Thymus (tissue), 11 donors: ENCODE data around the gene ABCB6. TPM values are rescaled to one million over a fixed set of nuclear protein-coding genes. Genes with fewer than 3 reads are reported as not detected.
A peak's percentile ranks its signal among the peaks of the same experiment; 100 is the strongest.
"Not testable (repeated sequence)": the region's sequence is repeated elsewhere in the genome, so short reads cannot be mapped to it uniquely, and the experiment has no call there.

Source experiments
- DNase-seq, 9 donors: peaks; one replicate each; pipeline ENCODE4 v3.0.0-alpha.2; 2013; ENCODE audit warnings: low spot score in 9 of 9, low read depth in 6 of 9, missing footprints in 1 of 9
- H3K27ac ChIP-seq, 2 donors: one replicate each; pipeline ENCODE4 v1.5.1; 2013; ENCODE audit warnings: control low read depth in 1 of 2, low read depth in 1 of 2, low read length in 1 of 2, mild to moderate bottlenecking in 1 of 2, moderate library complexity in 1 of 2
- H3K27me3 ChIP-seq, 2 donors: one replicate each; pipeline ENCODE4 v1.5.1; 2013; ENCODE audit warnings: low read length in 1 of 2; ENCODE audit not compliant: control insufficient read depth in 2 of 2, insufficient read depth in 1 of 2
- H3K36me3 ChIP-seq, 2 donors: one replicate each; pipeline ENCODE4 v1.5.1; 2013; ENCODE audit warnings: low read length in 1 of 2, mild to moderate bottlenecking in 1 of 2, moderate library complexity in 1 of 2; ENCODE audit not compliant: control insufficient read depth in 2 of 2, insufficient read depth in 2 of 2
- H3K4me1 ChIP-seq, 2 donors: one replicate each; pipeline ENCODE4 v1.5.1; 2013; ENCODE audit warnings: low read length in 2 of 2; ENCODE audit not compliant: control insufficient read depth in 2 of 2, insufficient read depth in 2 of 2
- H3K4me3 ChIP-seq, 2 donors: one replicate each; pipeline ENCODE4 v1.5.1; 2013; ENCODE audit warnings: low read length in 2 of 2, control low read depth in 1 of 2, mild to moderate bottlenecking in 1 of 2
- H3K9me3 ChIP-seq, 2 donors: one replicate each; pipeline ENCODE4 v1.5.1; 2013; ENCODE audit warnings: low read length in 1 of 2, mild to moderate bottlenecking in 1 of 2; ENCODE audit not compliant: control insufficient read depth in 2 of 2, insufficient read depth in 1 of 2
- WGBS: extraction: QIAGEN DNeasy Blood & Tissue Kit; methylation state at CpG from one replicate; pipeline ENCODE4 v1.1.7; 2013; 5-methylcytosine and 5-hydroxymethylcytosine counted together
- polyA plus RNA-seq: library from polyadenylated mRNA; stranded (reverse); fragments of 200-250 nt; gene quantifications from one replicate; pipeline ENCODE4 v1.2.3, GENCODE V29; 2013
- total RNA-seq: library from RNA; stranded (reverse); fragments of 120-200 nt; gene quantifications from one replicate; pipeline ENCODE4 v1.2.4, GENCODE V29; 2013
- donor health status: healthy.

Gene ABCB6
- total and polyA plus RNA-seq, 2 donors: 8.2 to 29.3 TPM

- H3K9me3 ChIP-seq: peaks cover 0 to 3% of the 10 kb centered on the region in 2 donors
- H3K27ac ChIP-seq: no peak overlapping the region
- DNase-seq: no peak
- peaks cover 6 to 36% of the 10 kb centered on the region in 2 donors for H3K4me1 ChIP-seq
- H3K4me3 ChIP-seq: no peak overlapping the region
- WGBS: 96% methylated on average over 5 of the region's 5 CpGs
- H3K27me3 ChIP-seq: no peaks in the 10 kb centered on the region
- peaks cover 22 to 27% of the 10 kb centered on the region in 2 donors for H3K36me3 ChIP-seq
Measured at GRCh38 chr2:219205165-219205538, 13.6 kb downstream of the ABCB6 start.

- Histone ChIP-seq H3K27me3 (no peaks in the 10 kb centered on the region), H3K4me1 (peaks cover 6 to 31% of the 10 kb centered on the region in 2 donors), H3K27ac (no peak overlapping the region), H3K36me3 (peaks cover 17 to 21% of the 10 kb centered on the region in 2 donors), H3K9me3 (peaks cover 0 to 3% of the 10 kb centered on the region in 2 donors), H3K4me3 (no peak overlapping the region)
- WGBS: 96% methylated on average over 7 of the region's 7 CpGs
- DNase-seq: no peak
Measured at GRCh38 chr2:219204425-219205164, 14.2 kb downstream of the ABCB6 start.

- not testable (repeated sequence) for H3K27me3 ChIP-seq, H3K27ac ChIP-seq, H3K36me3 ChIP-seq, H3K4me1 ChIP-seq, H3K9me3 ChIP-seq, DNase-seq, H3K4me3 ChIP-seq
- WGBS: 91% methylated on average over 20 of the region's 21 CpGs
Measured at GRCh38 chr2:219201331-219201730, 17.4 kb downstream of the ABCB6 start.

- not testable (repeated sequence) for H3K4me1 ChIP-seq, H3K27me3 ChIP-seq, H3K9me3 ChIP-seq, H3K36me3 ChIP-seq, H3K4me3 ChIP-seq
- peak overlapping the region; percentile 20 to 26 for H3K27ac ChIP-seq
- WGBS: 61% methylated on average over 25 of the region's 26 CpGs
- DNase-seq: peak in 2 of 9 donors; percentile 18 to 35
Measured at GRCh38 chr2:219200502-219201326, 18.0 kb downstream of the ABCB6 start.

- Histone ChIP-seq H3K4me1 (no peaks in the 10 kb centered on the region), H3K27ac (no peak overlapping the region), H3K27me3 (no peaks in the 10 kb centered on the region), H3K9me3 (peaks cover 0 to 3% of the 10 kb centered on the region in 2 donors), H3K4me3 (no peak overlapping the region), H3K36me3 (no peaks in the 10 kb centered on the region)
- 97% methylated on average over 12 of the region's 12 CpGs for WGBS
- DNase-seq: no peak
Measured at GRCh38 chr2:219199470-219200211, 19.1 kb downstream of the ABCB6 start.

- H3K36me3 ChIP-seq: no peaks in the 10 kb centered on the region
- no peak overlapping the region for H3K4me3 ChIP-seq
- no peak overlapping the region for H3K27ac ChIP-seq
- H3K27me3 ChIP-seq: no peaks in the 10 kb centered on the region
- no peaks in the 10 kb centered on the region for H3K4me1 ChIP-seq
- DNase-seq: no peak
- WGBS: 92% methylated on average over 5 of the region's 5 CpGs
- no peaks in the 10 kb centered on the region for H3K9me3 ChIP-seq
Measured at GRCh38 chr2:219198974-219199373, 19.8 kb downstream of the ABCB6 start.

GRCh38 chr2:219197388-219197787 lies 21.4 kb downstream of the ABCB6 start:
- WGBS: 97% methylated on average over 1 of the region's 1 CpG

GRCh38 chr2:219186754-219187456 lies 31.9 kb downstream of the ABCB6 start:
- DNase-seq: no peak
- WGBS: 97% methylated on average over 7 of the region's 7 CpGs

More at GRCh38 chr2:219197388-219197787, 21.4 kb downstream of the ABCB6 start:
- H3K27me3 ChIP-seq: no peaks in the 10 kb centered on the region
- no peaks in the 10 kb centered on the region for H3K9me3 ChIP-seq
- no peak overlapping the region for H3K27ac ChIP-seq
- no peaks in the 10 kb centered on the region for H3K4me1 ChIP-seq
- DNase-seq: no peak
- no peak overlapping the region for H3K4me3 ChIP-seq
- H3K36me3 ChIP-seq: no peaks in the 10 kb centered on the region

More at GRCh38 chr2:219186754-219187456, 31.9 kb downstream of the ABCB6 start:
- Histone ChIP-seq H3K4me3 (no peak overlapping the region), H3K4me1 (no peaks in the 10 kb centered on the region), H3K36me3 (peaks cover 26 to 32% of the 10 kb centered on the region in 2 donors), H3K9me3 (no peaks in the 10 kb centered on the region), H3K27ac (no peak overlapping the region), H3K27me3 (no peaks in the 10 kb centered on the region)
